ENCODE measurements around the gene EPHA8.

DNA sequence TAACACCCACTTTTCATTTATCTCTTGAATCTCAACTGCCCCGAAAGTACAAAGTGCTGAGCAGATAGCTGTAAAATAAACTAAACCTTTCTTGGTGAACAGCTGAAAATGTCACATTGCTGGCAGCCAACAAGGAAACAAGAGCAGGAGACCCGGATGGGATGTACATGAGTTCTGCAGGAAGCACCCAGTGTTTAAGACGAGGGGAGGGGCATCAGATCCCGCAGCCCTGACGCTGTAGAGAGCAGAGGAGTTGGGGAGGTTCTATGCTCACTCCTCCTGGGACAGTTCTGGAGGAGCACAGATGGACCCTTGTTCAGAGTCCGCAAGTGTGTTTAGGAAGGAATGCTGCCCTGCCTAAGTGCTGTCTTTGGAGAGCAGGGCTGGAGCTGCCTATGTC is 32.0 kb upstream of the EPHA8 start:
- TF ChIP-seq, protein P1, sequence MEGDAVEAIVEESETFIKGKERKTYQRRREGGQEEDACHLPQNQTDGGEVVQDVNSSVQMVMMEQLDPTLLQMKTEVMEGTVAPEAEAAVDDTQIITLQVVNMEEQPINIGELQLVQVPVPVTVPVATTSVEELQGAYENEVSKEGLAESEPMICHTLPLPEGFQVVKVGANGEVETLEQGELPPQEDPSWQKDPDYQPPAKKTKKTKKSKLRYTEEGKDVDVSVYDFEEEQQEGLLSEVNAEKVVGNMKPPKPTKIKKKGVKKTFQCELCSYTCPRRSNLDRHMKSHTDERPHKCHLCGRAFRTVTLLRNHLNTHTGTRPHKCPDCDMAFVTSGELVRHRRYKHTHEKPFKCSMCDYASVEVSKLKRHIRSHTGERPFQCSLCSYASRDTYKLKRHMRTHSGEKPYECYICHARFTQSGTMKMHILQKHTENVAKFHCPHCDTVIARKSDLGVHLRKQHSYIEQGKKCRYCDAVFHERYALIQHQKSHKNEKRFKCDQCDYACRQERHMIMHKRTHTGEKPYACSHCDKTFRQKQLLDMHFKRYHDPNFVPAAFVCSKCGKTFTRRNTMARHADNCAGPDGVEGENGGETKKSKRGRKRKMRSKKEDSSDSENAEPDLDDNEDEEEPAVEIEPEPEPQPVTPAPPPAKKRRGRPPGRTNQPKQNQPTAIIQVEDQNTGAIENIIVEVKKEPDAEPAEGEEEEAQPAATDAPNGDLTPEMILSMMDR (IDR thresholded peaks at IDR 0.05; ENCODE audit: low read depth, low read length) = no peak
- TF ChIP-seq MYC (IDR thresholded peaks at IDR 0.05; ENCODE audit: low read depth, low read length) = no peak
- TF ChIP-seq, protein P2, sequence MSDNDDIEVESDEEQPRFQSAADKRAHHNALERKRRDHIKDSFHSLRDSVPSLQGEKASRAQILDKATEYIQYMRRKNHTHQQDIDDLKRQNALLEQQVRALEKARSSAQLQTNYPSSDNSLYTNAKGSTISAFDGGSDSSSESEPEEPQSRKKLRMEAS (IDR thresholded peaks at IDR 0.05; ENCODE audit: low read depth, low read length) = no peak

Measured in NB4 (cell line).